SIG-M5 (cell line): ENCODE measurements around the gene ZNF598.
"Not testable (repeated sequence)": the region's sequence is repeated elsewhere in the genome, so short reads cannot be mapped to it uniquely, and the experiment has no call there.

Source experiments
- DNase-seq: peaks from one replicate; lab custom pipeline; 2025; lab: John Stamatoyannopoulos, UW

The ZNF598 gene

GRCh38 chr16:2040041-2040786 lies 30.6 kb upstream of the ZNF598 start:
- no peak for DNase-seq

- no peak for DNase-seq
Observed at GRCh38 chr16:2039274-2040031, 29.8 kb upstream of the ZNF598 start.

GRCh38 chr16:2038382-2039231 lies 29.0 kb upstream of the ZNF598 start:
- DNase-seq, result no peak

- no peak for DNase-seq
Observed at GRCh38 chr16:2037647-2038381, 28.2 kb upstream of the ZNF598 start.

- no peak for DNase-seq
Observed at GRCh38 chr16:2037115-2037514, 27.5 kb upstream of the ZNF598 start.

GRCh38 chr16:2036200-2036966 lies 26.8 kb upstream of the ZNF598 start:
- no peak for DNase-seq

GRCh38 chr16:2035431-2036199 lies 26.0 kb upstream of the ZNF598 start:
- no peak for DNase-seq

GRCh38 chr16:2034696-2035430 lies 25.2 kb upstream of the ZNF598 start:
- no peak for DNase-seq

- DNase-seq, result not testable (repeated sequence)
Observed at GRCh38 chr16:2033909-2034695, 24.5 kb upstream of the ZNF598 start.

- no peak for DNase-seq
Observed at GRCh38 chr16:2033057-2033908, 23.7 kb upstream of the ZNF598 start.

GRCh38 chr16:2032285-2033056 lies 22.9 kb upstream of the ZNF598 start:
- no peak for DNase-seq

GRCh38 chr16:2031081-2031577 lies 21.5 kb upstream of the ZNF598 start:
- no peak for DNase-seq

- no peak for DNase-seq
Observed at GRCh38 chr16:2030036-2030435, 20.4 kb upstream of the ZNF598 start.

GRCh38 chr16:2029350-2029749 lies 19.7 kb upstream of the ZNF598 start:
- no peak for DNase-seq

GRCh38 chr16:2028620-2029220 lies 19.1 kb upstream of the ZNF598 start:
- DNase-seq, result no peak

- DNase-seq, result no peak
Observed at GRCh38 chr16:2028146-2028545, 18.5 kb upstream of the ZNF598 start.
